Stimulated activated CD8-positive, alpha-beta memory T cell treated with anti-CD3 and anti-CD28 coated beads, Interleukin-15, amount 100 ng/mL, for 48 hours (primary cell): ENCODE data around the gene SMARCA2.
"Not testable (repeated sequence)": the region's sequence is repeated elsewhere in the genome, so short reads cannot be mapped to it uniquely, and the experiment has no call there.

Experiments
- DNase-seq, 2 donors: peaks; one replicate each; pipeline ENCODE4 v3.0.0-alpha.2; 2020; ENCODE audit warnings: low read depth in 2 of 2

The SMARCA2 gene

DNA sequence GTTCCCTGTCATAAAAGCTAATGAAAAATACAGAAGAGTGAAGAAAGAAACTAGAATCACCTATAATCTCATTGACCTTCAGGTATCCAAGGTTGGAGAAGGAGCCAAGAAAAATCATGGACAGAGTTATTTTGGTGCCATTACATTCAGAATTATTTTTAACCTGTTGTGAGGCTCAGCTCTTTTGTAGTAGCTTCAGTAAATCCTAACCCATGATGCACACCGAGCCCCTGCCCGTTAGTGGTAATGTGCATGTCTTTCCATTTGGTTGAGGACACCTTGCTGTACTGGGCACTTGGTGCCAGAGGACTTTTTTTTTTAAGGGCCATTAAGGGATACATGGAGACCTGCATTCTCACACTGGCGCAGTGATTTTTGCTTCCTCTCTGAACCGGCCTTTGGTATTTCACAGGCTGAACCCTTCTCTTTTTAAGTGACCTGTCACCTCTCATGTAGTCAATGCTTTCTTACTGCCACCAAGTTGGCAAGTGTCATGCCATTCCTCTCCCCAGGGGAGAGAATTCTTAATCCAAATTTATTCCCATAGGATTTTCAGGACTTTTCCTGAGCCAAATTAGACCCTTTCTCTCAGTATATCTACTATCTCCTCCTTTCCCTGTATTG, 125.6 kb downstream of the SMARCA2 start:
- no peak for DNase-seq

DNA sequence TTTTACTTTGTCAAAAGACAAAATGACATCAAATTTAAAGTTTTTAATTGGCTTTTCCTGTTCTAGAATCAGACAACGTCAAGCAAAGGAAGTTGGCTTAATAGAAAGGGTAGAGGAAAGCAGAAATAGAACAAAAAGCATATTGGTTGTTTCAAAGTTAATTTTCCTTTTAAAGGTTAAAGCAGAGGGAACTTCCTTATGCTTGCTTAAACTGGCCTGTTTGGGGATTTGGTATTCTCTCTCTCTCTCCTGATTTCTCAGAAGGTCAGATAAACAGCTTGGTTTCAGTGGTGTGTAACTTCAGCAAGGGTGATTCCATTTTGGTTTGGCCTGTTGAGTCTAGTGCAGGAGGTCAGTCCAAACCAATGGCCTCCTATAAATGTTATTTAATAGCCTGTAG, 127.1 kb downstream of the SMARCA2 start:
- DNase-seq = no peak

DNA sequence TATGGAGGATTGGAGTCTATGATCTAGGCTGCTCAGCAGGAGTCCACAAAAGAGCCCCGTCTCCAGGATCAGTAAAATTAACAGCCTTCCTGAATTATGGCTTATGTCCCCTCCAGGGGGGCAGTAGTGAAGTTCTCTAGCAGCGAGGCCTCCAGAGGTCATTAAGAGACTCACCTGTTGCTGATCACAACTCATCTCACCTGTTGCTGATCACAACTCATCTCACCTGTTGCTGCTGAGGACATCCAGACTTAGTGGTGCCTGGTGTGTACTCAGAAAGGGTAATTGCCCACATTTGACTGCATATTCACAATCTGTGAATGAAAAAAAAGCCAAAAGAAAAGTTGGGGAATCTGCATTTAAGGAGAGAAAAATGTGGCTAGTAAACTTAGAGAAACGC, 129.5 kb downstream of the SMARCA2 start:
- DNase-seq = no peak

DNA sequence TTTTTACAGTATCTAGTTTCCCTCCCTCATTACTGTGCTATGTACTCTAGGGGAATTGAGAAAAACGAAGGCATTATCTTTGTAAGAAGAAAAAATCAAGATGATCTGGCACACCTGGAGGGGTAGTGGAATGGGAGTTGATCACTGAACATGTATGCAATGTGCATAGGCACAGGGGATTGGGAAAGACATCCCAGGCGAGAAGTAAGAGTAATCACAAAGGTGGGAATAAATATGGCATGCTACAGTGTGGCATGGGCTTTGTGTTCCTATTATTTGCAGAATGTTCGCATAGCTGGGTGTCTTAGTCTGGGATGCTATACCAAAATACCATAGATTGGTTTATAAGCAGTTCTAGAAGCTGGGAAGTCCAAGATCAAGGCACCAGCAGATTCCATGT, 130.6 kb downstream of the SMARCA2 start:
- no peak for DNase-seq

DNA sequence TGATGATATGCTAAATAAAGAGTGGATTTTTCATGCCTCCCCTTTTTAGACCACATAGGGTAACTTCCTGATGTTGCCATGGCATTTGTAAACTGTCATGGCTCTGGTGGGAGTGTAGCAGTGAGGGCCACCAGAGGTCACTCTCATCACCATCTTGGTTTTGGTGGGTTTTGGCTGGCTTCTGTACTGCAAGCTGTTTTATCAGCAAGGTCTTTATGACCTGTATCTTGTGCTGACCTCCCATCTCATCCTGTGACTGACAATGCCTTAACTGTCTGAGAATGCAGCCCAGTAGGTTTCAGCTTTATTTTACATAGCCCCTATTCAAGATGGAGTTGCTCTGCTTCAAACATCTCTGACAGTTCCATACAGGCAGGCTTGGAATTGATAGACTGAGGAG, 131.6 kb downstream of the SMARCA2 start:
- DNase-seq = not testable (repeated sequence)

DNA sequence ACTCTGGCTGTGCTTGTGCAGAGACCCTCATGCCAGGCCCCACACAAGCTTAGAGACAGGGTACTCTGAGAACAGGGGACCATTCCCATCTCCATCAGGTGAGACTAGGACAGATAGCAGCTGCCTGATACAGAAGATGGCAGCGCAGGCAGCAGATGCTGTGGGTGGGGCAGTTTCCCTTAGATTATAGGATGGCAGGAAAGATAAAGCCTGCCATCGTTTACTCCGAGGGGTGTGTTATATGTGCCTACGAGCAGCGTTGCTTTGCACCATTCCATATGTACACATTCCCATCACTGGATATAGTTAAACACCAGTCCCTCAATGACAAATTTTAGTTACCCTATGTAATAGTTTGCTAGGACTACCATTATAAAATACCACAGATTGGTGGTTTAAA, 135.2 kb downstream of the SMARCA2 start:
- no peak for DNase-seq

DNA sequence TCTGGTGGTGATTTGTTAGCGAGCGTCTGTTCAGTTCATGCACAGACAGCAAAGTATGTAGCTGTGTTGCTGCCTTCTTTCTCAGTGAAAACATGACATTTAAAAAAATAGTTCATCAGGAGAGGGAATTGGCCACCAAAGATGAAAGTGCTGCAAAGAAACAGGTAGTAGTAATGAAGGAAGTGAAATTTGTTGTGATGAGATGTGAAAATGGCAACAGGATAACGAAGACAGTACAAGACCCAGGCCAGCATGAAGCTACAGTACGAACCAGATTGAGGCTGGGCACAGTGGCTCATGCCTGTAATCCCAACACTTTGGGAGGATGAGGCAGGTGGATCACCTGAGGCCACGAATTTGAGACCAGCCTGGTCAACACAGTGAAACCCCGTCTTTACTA, 136.0 kb downstream of the SMARCA2 start:
- no peak for DNase-seq

DNA sequence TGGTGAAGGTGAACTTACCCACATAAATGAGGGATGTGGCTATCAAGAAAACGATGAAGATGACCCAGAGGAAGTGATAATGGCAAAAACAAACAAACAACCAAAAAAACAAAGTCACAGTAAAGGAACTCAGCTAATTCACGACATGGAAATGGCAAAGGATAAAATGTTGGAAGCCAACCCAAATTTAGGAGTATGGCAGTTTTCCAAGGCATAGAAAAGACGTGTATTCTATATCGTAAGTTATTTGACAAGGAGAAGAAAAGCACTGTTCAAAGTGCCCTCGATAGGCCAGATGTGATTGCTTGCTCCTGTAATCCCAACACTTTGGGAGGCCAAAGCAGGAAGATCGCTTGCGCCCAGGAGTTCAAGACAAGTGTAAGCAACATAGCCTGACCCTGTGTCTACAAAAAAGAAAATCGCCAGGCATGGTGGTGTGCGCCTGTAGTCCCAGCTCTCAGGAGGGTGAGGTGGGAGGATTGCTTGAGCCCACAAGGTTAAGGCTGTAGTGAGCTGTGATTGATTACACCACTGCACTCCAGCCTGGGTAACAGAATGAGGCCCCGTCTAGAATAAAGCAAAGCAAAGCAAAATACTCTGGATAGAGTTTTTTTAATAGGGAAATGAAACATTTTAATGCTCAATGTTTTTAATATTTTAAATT, 138.0 kb downstream of the SMARCA2 start:
- DNase-seq = no peak

DNA sequence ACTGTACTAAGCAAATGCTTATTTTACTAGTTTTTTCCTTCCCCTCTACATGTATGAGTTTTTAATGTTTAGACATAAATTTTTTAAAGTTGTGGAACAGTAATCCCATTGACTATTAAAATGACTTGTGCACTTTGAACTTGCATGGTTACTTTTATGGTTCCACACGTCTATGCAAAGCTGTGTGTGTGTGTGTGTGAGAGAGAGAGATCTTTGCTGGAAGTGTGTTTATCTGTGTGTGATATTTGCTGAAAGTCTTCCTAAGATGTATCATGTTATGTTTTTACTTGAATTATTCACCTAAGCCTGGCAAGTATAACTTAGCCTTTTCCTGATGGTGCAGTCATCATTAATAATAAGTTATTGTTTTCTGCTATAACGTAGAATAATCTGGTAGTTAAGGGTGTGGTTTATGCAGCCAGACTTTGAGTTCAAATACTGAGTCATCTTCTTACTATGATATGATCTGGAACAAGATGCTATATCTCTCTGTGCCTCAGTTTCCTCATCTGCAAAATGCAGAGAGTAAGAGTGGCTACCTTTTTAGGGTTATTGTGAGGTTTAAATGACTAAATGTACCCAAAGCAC, 138.6 kb downstream of the SMARCA2 start:
- DNase-seq = no peak

DNA sequence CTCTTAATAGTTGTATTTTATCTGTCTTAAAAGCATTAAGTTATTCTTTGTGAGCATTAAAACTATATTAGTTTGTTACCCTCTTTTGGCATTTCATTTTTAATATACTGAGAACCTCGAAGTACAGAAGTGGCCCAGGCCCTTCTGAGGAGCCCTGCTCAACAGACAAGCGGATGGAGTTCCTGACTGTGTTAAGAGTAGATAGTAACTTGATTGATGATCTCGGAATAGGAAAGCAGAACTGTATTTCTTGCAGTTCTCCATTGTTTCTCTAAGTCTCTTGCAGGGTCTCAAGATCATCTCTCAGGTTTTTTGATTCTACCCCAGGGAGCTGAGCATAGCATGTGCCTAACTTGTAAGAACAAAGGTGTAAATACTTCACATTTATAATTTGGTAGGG, 139.6 kb downstream of the SMARCA2 start:
- no peak for DNase-seq

DNA sequence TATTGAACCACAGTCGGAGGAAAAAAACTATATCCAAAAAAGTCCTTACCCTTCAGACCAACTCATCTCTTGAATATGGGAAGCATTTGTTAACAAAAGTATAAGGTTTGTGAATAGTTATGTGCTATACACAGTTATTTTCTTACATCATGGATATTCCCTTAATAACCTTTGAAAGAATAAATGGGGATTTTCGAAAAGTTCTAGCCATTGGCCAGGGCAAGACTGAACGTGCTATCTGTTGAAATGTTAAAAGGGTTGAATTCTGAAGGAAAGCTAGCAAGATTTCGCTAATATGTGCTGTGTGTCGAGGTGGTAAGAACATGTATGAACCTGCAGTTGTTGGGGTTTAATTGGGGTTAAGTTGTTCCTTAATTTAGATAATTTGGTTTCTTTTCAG, 140.8 kb downstream of the SMARCA2 start:
- DNase-seq = no peak

DNA sequence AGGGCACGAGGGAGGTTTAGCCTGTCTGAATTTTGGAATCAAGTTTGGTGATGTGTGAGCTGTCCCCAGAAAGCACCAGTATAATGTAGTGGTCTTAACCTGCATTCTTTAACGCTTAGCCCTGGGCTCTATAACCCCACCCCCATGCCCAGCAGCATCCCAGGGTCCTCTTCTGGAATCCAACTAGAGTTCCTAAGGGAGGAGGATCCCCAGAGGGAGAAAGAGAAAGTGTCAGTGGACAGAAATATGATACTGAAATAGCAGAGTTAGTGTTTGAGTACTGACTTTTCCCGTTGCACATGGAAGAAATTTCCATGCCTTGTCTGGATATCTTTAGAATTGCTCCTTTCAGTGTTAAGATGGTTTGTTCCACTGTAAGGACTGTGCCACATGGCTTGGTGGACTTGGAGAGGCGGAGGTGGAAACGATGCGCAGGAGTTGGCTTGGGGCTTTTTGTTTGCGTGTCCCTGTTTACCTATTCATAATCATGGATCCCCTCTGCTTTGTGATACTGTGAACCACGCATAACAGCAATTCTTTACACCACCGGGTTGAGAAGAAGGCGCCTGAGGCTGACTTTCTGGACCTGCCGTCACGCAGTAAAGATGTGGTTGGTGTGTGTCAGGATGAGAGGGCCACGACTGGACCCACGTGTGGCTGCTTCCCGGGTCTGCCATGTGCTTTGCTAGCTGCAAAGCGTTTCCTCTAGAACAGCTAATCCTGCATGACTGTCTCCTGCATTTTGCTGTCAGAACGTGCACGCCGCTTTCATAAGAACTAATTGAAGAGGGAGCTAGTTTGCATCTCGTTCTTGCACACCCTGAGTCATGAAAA, 142.3 kb downstream of the SMARCA2 start:
- peak; percentile 20 to 32 for DNase-seq

DNA sequence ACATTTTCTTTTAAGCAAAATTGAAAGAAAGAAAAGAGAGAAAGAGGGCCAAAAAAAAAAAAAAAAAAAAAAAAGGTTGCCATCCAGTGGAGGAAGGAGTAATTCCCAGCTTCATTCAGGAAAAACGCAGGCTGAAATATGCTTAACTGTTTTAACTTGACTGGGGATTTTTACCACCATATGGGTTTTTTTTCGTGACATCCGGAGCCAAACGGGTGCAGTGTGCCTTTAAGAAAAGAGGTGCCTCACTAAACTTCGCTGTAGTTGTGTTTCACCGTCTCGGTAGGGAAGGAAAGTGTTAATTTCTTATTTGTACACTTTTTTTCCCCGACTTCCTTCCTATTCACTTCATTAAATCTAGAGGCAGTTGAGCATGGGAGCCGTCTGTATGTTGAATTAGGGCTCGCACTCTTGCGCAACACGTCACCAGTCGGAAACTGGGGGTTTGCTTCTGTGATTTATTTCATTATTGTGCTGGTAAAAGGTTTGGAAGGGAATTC, 143.0 kb downstream of the SMARCA2 start:
- no peak for DNase-seq

DNA sequence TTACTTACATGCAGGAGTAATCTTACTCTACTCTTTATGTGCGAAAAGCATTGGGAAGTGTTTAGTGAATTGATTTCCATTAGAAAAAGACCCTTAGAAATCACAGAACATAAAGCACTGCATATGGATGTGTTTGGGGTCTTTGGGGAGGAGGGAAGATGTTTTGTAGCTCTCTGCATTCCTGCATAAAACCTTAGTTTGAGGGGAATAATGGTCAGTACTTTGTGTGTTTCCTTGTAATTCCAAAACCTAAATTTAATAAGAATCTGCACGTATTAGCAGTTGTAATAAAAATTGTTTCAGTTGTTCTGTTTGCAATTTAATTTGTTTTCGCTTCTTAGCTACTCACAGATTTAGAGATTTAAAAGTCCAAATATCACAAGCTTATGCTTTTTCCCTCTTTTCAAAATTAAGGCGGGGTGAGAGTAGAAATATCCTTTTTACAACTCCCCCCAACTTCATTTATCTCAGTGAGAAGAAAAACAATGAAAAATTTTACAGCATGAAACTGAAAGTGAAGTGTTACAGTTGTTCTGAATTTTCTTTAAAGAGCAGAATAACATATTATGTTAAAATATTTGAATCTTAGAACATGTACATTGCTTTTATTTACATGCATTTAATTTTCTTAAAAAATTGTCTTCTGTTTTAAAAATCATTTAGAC, 143.8 kb downstream of the SMARCA2 start:
- DNase-seq = no peak

DNA sequence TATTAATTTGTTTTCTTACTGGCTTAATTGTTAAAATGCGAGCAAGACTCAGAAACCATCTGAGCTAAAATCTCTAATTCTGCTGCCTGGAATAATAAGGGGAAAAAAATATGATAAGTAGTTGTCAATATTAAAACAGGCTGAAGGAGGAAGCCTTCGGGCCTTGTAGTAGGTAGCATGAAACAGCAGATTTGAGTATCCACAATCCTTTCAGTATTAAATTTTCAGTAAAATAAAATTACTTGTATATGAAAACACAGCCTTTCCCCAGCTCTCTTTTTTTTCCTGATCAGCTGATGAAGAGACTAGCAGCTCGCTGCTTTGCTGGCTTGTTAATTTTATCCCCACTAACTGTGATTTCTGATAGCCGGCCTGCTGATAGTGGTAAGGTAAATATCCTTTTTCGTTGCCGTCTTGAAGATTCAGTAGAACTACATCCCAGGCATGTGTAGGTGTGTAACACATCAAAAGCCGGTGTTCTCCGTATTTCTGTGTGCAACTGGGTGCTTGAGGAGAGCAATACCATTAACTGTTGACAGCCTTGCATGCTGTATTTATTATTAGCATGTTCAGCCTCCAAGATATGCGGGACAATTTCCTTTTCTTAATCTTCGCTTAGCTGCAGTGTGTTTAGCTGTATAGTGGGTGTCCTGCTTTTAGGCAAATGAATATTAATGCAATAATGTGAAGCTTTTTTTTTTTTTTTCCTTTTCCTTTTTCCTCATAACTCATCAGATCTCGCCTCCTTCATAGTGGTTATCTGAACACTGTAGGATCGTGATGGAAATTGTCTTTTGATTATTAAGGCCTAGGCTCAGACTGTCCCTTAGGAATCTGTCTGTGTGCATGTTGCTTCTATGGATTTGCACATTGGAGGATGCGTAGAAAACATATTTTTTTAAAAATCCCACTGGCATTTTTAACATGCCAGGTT, 144.6 kb downstream of the SMARCA2 start:
- DNase-seq = no peak

DNA sequence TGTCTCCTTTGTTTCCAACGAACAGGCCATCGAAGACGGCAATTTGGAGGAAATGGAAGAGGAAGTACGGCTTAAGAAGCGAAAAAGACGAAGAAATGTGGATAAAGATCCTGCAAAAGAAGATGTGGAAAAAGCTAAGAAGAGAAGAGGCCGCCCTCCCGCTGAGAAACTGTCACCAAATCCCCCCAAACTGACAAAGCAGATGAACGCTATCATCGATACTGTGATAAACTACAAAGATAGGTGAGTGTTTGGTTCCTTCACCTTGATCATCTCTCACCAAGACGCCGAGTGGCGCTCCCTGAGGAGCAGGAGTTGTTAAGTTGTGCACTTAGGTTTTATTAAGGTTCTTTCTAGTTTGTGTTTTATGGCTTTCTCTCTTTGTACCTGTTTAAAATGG, 146.5 kb downstream of the SMARCA2 start:
- DNase-seq = no peak

DNA sequence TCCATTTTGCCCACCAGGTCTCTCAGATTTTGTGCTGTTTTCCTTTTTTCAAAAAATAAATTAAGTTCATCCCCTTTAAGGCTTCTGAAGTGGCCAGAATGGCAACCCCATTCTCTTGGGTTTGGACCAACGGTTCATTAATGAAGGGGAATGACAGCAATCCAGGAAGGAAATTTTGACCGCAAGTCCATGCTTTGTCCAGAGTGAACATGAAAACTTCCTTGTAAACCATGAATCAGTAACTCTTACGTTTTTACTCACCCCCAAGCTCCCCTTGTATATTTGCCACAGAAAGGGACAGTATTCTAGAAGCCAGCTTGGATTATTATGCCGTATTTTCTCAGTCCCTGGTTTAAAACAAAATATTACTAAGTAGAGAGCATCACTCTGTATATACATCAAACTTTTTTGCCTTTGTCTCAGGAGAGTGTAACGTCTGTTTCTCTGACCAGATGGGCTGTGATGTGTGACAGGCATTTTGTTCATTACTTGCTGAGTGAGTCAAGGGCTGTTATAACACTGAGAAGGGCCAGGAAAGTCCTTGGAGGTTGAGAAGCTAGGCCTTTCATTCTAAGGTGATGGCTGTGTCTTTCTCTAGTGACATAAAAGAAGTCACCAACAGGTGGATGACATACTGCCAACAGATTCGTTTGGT, 148.2 kb downstream of the SMARCA2 start:
- DNase-seq = no peak

DNA sequence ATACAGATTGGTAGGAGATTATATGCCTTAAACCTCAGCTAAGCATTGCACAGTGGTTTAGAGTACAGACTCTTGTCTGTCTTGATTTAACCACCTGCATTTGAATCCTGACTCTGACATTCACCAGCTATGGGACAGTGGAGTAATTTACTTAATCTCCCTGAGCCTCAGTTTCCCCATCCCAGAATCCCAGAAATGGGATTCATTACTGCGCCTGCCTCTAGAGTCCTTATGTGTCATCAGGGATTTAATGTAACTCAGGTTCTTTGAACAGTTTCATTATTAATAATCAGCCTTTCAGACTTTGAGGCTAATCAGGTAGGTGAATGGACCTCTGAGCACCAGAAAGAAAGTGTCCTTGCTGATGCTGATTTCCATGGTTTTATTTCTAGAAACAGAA, 149.1 kb downstream of the SMARCA2 start:
- no peak for DNase-seq

DNA sequence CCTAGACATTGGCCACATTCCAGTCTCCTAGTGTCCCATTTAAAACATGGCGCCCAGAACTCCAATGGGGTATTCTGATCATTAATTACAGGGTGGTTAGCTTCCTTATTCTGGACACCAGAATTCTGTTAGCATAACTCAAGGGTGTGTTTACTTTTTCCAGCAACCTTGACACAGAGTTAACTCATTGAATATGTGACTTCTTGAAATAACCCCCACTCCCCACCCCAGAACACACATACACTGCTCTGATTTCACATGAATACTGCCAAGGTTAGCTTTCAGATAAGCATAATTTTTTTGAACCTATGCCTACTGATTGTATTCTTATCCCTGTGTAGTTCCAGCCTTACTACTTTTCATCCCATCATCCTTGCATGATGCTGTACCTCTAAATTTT, 151.1 kb downstream of the SMARCA2 start:
- no peak for DNase-seq

DNA sequence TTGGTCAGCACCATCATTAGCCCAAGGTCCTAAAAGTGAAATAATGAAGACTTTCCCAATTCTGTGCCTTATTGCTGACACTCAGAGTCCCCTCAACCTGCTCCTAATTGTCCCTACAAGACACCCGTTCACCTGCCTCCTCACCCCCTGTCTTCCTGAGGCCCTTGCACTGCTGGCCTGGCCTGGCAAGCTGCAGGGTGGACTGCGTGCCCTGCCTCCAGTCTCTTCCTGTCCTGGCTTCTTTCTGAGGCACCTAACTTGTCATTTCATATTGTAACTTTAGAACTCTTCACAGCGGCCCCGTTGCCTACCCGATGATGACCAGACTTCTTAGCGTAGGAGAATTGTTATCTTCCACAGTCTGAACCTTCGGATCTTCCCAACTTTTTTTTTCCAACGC, 153.9 kb downstream of the SMARCA2 start:
- DNase-seq = no peak
